GM03348 (cell line): ENCODE measurements around the gene NUP210.
"Not testable (repeated sequence)": the region's sequence is repeated elsewhere in the genome, so short reads cannot be mapped to it uniquely, and the experiment has no call there.

Source experiments
- DNase-seq: peaks from one replicate; pipeline ENCODE4 v3.0.0; 2012; ENCODE audit warnings: low spot score

Gene NUP210

DNA sequence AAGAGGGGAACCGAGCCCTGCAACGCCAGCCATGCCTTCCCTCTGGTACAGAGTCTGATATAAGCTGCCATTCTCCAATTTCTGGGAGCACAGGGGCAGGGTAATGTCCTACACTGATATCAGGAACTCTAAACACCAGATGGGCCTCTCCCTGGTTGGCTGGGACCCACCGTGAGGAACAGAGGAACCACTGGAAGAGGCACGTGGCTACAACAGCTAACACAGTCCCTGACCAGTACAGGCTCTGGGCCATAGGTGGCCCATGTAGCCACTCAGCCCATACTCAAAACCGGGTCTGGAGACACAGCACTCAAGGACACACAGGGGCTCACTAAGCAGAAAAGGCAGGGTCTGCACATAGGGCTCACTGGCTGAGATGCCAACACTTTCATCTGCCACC, 13.9 kb downstream of the NUP210 start:
- DNase-seq = no peak

DNA sequence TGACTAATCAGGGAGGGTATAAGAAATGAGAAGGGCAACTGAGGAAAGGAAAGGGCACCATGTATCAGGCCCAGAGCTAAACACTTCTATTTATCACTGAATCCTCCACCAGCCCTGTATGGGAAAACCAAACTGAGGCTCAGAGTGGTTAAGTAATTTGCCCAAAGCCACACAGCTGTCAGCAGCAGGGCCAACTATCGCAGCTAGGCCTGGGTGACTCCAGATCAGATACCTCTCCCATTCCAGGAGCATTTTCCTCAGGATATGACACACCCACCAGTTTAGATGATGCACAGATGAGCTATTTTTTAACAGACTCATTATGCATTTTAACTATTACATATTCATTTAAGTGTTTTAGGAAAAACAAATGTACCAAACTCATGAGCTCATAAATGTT, 14.5 kb downstream of the NUP210 start:
- DNase-seq = no peak

DNA sequence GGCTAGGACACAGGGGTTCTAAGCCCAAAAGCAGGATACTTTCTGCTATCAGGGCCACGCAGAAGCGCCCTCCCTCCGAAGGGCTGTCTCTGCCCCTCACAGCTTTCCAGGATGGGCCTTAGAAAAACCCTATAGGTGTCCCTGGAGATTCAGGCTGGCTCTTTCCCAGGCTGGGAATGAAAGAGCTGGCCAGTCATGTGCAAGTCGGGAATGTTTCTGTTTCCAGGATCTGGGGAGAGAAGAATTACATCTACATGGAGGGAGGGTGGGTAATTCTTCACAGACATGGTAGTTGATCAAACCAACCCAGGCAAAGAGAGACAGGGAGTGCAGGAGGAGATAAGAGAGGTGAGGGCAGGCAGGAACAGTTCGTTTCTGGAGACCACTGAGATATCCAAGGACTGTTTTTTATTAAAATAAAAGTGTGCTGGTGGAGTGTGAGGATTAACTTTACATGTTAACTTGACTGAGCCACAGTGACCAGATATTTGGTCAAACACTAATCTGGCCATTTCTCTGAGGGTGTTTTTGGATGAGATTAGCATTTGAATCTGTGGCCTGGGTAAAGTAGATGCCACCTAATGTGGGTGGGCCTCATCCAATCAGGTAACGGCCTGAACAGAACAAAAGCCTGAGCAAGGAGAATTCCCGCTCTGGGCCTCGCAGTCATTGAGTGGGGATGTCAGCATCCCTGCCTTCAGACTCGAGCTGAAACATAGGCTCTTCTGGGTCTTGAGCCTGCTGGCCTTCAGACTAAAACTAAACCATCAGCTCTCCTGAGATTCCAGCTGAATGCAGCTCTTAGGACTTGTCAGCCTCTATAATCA, 15.3 kb downstream of the NUP210 start:
- DNase-seq = no peak

DNA sequence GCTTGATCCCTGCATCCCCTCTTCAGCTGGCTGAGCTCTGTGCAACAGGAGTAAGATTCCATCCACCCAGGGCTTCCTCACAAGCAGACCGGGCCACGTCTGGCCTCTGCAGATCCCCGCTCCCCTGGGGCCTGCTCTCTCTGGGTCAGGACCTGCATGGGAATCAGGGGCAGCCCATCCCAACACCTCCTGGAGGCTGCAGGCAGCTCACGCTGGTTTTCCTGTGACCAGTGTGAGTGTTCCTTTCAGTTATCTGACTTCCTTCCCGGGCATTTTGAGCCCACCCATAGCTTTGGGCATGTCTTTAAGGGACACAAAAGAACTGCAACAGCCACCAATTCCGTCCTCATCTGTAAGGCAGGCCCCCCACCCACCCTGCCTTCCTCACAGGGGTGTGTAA, 16.3 kb downstream of the NUP210 start:
- DNase-seq = no peak

DNA sequence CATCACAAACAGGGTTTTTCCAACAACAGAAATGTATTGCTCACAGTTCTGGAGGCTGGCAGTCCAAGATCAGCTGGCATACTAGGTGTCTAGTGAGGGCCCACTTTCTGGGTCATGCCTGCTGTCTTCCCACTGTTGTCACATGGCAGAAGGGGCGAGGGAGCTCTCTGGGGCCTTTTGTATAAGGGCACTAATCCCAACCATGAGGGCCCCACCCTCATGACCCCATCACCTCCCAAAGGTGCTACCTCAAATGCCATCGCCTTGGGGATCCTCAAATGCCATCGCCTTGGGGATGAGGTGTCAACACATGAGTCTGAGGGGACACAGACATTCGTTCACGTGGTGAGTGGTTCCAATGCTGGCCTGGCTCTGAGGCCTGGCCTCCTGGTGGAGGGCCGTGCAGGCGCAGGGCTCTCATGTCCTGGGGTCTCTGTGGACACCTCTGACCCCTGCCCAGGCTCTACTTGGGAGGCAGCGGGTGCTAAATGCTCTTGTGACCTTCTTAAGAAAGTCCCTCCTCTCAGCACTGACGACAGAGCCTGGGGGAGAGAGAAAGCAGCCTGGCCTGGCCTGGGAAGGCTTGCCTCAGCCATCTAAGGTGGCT, 16.8 kb downstream of the NUP210 start:
- DNase-seq = no peak

DNA sequence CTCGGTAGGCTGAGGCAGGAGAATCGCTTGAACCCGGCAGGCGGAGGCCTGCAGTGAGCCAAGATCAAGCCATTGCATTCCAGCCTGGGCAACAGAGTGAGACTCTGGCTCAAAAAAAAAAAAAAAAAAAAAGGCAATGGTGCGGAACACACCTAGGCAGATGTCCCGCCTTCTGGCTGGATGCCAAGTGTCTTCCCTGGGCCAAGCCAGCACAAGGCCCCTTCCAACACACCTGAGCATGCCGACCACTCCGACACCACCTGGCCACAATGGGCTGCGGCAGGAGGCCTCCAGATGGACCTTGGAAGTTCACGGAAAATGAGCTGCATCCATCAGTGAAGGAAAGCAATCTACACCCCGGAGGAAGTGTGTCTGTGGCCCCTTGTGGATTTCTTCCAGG, 19.0 kb downstream of the NUP210 start:
- DNase-seq = no peak

DNA sequence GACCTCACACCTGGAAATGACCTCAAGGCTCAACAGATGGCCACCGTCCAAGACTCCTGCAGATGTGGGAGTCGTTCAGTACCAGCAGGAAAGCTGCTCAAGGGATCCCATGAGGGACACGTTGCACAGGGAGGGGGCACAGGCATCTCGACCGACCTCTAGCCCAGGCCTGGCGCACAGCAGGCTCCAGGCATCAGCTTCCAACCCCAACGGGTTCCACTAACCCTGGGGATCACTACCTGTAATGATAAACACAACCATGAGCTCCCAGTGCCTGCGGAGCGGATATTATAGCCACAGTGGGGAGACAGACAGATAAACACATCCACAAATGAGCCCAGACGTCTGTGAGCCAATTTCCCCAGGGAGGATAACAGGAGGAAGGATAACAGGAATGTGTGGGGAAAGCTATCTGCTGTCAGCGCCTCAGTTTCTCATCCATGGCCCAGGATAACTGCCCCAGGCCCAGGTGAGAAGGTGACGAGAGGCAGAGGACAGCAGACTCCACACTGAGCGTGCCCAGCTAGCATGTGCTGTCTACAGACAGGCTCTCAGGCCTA, 19.9 kb downstream of the NUP210 start:
- no peak for DNase-seq

DNA sequence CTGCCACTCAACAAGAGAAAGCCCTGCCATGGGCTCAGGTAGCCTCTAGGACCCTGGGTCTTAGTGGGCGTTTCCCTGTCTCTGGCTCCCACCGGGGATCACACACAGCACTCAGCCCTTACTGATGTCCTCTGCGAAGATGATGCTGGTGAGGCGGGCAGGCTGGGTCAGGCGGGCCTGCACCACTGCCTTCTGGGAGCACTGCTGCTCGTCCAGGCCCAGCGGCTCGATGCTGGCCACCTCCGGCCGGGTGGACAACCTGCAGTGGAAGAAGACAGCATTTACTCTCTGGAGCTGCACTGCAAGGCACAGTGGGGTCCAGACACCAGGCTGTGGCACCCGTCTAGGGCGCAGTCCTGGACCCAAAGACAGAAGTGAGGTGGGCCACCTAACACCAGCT, 20.5 kb downstream of the NUP210 start:
- no peak for DNase-seq

DNA sequence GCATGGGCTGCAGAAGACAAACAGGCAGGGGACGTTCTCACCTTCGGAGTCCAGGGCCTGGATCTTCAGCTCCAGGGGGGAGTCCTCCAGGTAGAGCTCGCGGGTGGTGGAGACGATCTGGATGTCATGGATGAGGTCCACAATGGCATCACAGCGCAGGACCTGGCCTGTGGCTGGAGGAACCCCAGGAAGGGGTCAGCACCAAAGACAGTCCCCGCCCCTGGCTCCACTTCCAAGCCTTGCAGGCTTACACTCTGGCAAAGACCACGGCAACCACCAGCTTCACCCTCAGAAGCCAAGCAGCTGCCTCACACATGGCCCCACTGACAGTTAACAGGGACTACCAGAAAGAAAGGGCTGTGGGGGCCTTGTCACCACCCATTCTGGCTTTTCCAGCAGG, 22.8 kb downstream of the NUP210 start:
- DNase-seq = no peak

DNA sequence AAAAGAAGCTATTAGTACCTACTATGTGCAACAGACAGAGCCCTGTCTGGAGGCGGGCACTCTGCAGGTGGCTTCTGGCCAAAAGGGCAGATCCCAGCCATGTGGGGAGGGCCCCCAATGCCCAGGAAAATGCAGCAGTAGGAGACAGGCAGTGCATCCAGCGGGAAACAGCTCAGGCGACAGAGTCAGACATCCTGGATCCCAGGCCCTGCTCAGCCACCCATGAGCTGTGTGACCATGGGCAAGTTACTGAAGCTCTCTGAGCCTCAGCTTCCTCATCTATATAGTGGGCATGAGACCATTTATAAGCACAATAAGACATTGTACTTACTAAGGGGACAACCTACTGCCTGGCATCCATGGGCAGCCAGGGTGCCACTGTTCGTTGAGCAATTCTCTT, 25.8 kb downstream of the NUP210 start:
- no peak for DNase-seq

DNA sequence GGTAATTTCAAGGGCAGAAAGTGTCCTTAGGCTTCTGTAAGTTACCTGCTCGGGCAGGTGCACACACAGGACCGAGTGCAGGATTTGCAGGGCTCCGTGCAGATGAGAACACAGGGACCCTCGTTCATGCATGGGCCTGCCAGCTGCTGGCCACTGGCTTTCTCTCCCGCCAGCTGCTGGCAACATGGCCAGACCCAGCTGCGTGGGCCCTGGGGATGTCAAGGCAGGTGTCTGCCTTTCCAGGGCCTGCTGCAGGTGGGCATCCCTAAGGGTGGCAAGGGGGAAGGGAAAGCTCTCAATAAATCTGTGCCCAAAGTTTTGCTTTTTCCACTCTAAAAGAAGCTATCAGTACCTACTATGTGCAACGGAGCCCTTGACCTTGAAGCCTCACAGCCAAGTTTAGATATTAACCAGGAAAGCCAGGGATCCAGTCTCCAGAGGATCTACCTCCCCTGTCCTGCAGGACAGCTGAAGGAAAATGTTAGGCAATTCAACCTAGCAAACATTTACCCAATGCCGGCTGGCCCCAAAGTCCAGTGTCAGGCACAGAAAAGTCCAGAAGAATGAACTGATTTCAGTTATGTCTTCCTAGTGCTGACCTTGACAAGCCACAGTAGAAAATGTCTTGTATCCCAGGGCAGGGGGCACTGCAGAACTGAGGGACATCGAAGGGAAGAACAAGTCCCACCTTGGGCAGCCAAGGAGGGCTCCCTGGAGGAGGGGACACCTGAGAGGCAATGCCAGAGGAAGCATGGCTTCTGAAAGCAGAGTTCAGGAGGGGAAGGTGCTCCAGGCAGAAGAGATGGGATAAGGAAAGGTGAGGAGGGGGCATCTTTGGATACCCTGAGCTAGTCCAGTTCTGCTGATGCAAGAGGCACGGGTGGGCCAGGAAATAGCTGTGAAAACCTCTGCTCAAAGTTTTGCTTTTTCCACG, 26.4 kb downstream of the NUP210 start:
- no peak for DNase-seq

DNA sequence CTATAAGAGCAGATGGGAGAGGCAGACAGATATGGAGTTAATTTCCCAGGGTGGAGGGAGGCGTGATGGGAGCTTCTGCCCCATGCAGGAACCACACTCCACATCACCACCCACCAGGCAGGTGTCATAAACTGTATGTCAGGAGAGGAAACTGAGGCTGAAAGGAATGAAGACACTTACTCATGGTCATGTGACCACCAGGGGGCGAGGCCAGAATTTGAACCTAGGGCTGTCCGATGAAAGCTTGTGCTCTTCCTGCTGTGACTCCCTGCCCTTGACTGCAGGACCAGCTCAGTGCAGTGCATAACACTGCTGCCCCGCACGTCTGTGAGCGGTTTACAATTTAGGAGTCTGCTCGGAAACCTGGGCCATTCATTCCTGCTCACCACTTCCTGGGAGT, 28.8 kb downstream of the NUP210 start:
- DNase-seq = no peak

DNA sequence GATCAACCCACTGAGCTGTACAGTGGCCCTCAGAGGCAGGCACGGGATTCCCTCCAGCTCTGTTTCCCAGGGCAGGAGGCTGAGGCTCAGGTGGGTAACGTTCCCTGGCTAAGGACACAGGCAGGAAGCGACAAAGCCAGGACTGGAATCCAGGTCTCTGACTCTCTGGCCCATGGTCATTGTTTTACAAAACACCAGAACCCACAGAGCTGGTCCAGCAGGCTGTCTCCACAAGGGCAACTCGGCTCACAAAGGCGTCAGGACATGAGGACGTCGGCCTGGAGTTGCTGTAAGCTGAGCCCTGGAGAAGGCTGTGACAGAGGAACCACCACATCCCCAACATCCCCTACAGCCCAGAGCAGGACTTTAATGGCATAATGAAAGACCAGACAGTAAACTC, 30.7 kb downstream of the NUP210 start:
- DNase-seq = no peak

DNA sequence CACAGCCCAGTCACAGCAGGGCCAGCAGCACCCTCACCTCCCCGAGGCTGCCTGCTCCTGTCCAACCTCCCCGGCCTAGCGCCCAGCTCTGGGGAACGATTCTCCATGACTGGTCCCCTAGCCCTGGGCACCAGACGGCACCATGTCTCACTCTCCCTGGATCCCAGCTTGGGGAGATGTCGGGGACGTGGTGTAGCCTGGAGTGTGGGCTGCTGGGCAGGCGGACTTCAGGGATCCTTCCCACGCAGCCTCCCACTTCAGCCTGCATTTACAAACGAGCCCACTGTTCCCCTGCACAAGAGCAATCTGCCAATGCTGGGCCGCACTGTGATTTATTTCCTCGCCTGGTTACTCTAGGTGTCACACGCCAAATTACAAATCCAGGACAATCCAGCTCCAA, 31.3 kb downstream of the NUP210 start:
- DNase-seq = no peak

DNA sequence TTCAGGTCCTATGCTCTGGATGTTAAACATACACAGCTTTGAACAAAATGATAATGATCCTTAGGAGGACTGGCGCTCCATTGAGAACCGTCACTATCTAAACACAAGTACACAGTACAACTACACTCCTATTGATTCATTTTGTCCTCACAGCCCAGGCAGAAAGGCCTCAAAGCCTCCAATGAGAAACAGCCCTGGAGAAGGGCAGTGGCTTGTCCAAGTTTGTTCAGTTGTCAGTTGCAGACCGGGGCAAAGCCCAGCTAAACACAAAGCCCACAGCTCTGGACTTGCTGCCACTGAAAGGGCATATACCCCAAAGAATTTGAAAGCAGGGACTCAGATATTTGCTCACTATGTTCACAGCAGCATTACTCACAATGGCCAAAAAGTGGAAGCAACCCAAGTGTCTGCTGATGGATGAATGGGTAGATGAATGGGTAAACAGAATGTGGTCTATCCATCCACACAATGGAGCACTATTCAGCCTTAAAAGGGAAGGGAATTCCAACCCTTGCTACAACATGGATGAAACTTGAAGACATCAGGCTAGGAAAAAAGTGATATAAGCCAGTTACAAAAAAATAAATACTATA, 34.7 kb downstream of the NUP210 start:
- no peak for DNase-seq

DNA sequence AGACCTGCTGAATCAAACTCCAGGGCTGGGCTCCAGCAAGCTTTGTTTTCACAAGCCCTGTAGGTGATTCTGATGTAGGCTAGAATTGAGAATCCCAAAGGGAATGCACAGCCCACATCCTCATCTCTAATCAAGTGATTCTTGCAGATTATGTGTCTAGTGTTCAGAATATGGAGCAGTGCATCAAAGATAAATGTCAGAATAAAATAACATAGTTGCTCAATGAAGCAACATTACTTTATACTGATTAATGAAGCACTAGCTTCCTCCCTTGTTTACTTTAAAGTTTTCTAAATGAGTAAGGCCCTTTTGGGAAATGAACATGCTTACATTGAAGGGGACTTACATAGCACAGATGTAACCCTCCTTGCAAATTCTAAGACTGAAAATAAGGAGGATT, 39.2 kb downstream of the NUP210 start:
- DNase-seq = no peak

DNA sequence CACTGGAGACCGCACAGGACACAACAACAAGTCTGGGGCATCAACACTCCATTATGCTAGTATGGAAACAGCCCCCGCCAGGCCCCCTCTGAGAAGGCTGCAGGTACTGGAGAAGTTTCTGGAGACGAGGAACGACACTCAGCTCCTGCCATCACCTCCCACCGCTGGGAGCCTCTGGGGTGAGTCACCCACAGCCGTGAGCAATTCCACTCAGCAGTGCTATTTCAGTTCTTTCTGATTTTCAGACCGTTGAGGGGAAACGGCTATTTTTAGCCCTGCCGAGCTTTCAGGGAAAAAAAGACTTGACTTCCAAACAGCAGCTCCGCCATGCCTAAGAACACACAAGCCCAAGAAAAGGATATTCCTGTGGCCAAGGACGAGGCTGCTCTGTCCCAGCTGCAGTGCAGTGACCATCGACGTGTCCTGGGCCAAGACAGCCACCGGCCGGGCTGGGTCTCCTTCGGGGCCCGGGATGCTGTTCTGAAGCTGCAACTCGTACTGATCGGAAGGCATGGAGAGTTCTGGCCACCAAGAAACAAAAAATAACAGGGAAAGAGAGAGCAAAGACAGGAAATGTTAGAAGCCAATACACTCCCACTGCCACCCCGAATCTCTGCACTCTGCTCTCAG, 40.8 kb downstream of the NUP210 start:
- DNase-seq = peak; percentile 89

DNA sequence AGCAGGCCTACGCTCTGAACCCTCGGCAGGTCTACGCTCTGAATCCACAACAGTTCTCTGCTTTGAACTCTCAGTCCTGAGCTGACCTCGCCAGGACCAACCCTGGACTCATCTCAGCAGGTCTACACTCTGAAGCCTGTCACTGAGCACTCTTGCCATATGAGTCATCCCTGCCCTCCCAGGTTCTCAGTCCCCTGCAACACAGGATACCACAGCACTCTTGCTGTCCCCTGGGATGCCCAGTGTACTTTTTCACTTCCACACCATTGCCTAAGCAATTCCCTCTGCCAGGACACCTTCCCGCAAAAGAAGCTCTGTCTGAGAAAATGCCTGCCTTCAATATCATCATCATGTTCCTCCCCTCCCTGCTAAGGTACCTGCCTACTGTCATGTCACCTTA, 42.0 kb downstream of the NUP210 start:
- DNase-seq = no peak

DNA sequence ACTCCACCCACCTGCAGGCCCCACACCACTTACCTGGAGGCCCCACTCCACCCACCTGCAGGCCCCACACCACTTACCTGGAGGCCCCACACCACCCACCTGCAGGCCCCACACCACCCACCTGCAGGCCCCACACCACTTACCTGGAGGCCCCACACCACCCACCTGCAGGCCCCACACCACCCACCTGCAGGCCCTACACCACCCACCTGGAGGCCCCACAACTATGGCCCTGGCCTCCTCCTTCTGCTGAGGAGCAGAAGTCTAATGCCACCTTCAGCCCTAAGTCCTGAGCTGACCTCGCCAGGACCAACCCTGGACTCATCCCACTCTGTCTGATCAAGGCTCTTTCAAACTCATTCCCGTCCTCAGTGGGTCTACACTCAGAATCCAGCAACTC, 42.4 kb downstream of the NUP210 start:
- not testable (repeated sequence) for DNase-seq

DNA sequence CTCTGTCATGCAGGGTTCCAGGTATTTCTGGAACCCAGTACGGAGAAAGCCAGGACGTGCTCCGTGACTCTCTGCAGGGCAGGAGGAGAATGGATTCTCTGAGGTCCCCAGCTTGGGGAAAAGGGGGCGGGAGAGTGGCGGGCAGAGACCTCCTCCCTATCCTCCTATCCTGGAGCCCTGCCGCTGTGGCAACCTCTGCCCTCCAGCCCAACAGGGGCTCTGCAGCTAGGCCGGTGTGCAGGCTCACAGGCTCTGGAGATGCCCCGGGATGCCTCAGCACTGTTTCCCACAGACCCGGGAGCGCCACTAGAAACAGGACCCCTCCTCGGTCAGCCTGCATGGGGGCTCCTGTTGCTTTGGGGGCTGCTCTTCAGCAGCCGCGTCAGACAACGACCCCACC, 43.1 kb downstream of the NUP210 start:
- DNase-seq = no peak

DNA sequence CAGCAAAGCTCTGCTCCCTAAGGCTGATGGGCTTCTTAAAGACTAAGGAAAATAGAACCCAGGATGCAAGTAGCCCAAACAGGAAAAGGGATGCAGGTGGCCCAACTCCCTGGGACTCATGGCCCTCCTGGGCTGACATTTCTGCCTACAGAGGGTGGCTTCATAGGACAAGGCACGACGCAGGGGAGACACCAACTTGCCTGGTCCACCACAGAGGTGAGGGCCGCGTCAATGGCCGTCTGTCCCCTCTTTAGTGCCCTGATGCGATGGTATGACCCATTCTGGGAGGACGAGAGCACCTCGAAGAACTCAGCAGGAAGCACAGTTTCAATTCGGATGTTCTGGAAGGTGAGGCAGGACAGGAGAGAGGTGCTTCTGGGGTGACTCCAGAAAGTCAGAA, 44.0 kb downstream of the NUP210 start:
- DNase-seq = no peak

DNA sequence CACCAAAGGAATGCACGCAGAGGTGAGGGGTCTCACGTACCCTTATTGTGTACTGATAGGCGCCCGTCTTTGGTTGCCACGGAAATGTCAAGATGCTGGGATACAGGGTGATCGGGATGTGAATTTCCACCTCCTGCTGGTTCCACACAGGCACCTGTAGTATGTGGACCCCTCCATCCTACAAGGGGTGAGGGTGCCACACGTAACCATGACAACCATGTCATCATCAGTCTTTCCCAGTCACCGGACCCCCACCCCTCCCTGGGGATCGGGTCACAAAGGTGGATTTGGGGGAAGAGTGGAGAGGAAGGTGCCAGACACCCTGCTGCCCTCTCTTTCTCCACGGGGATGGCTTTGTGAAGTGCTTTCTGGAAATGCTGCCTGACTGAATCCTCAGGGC, 44.7 kb downstream of the NUP210 start:
- DNase-seq = no peak
